Measurements from ENCODE around the gene GAS6. TPM values are rescaled to one million over a fixed set of nuclear protein-coding genes. Genes with fewer than 3 reads are reported as not detected.

GAS6 gene
- total RNA-seq, 1 donor from 2014 or later: 11.5 TPM

DNA sequence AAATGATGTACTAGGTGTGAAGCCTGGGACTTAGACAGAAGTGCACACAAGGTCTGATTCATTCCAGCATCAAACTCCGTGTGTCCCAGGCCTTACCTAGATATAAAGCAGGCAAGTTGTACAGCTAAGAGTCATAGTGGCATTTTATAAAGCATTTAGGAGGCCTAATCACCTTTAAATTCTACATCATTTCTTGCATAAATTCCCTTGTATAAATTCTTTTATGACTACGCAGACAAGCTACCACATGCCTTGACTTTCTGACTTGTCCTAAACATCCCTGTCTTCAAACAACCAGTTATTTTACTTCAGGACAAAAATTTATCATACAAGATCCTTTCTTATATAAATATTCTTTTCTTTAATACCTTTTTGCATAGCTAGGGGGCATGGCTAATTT lies 82.3 kb downstream of the GAS6 start:
- TF ChIP-seq, protein P1, sequence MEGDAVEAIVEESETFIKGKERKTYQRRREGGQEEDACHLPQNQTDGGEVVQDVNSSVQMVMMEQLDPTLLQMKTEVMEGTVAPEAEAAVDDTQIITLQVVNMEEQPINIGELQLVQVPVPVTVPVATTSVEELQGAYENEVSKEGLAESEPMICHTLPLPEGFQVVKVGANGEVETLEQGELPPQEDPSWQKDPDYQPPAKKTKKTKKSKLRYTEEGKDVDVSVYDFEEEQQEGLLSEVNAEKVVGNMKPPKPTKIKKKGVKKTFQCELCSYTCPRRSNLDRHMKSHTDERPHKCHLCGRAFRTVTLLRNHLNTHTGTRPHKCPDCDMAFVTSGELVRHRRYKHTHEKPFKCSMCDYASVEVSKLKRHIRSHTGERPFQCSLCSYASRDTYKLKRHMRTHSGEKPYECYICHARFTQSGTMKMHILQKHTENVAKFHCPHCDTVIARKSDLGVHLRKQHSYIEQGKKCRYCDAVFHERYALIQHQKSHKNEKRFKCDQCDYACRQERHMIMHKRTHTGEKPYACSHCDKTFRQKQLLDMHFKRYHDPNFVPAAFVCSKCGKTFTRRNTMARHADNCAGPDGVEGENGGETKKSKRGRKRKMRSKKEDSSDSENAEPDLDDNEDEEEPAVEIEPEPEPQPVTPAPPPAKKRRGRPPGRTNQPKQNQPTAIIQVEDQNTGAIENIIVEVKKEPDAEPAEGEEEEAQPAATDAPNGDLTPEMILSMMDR (IDR thresholded peaks at IDR 0.05; ENCODE audit: unreplicated experiment): no peak
- no peak for DNase-seq (ENCODE audit: low spot score, unreplicated experiment)
- Mint-ChIP-seq H3K9me3 (ENCODE audit: low read depth) (peaks cover 5% of the 10 kb centered on the region), H3K27ac (no peak overlapping the region), H3K27me3 (peaks cover 29% of the 10 kb centered on the region), H3K4me3 (ENCODE audit: low read depth) (no peak overlapping the region), H3K4me1 (ENCODE audit: low read depth) (no peaks in the 10 kb centered on the region), H3K36me3 (ENCODE audit: insufficient read depth) (no peaks in the 10 kb centered on the region)

DNA sequence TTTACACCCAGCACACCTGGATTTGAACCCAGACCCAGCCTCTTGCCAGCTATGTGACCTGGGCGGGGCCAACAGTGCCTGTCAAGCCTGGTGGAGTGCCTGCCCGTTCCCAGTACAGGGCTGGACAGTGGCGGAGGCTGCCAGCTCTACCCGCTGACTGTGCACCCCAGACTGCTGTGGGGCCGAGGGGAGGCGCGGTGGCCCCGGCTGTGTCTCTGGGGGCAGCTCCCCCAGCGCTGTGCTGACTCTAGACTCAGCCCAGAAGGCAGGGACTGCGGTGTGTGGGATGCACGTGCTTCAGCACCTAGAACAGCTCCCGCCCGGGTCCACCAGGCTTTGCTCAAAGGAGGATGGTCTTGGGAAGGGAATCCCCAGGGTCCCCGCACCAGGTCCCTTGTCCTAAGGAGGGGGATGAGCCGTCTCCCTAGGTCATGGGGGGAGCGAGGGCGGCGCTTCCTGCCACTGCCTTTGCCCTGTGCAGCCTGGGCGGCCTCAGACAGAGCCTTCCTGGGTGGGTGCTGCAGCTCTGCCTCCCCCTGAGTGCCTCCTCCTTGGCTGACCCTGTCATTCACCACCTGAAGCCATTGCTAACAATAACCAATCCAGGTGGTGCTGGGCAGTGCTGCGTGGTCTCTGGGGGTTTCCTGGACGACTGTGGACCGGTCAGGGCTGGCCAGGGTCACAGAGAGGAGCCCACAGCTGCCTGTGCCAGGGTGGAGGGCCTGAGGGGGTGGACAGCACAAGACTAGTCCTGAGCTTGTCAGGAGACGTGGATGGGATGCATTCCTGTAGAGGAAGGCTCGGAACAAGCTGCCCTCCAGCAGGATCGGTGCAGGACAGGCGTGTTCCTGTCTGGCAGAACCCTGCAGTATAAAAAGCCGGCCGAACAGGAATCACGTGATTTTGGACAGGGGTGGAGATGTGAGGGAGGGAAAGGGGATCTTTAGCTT lies 86.3 kb downstream of the GAS6 start:
- peak; percentile 59 for DNase-seq (ENCODE audit: low spot score, unreplicated experiment)
- H3K27ac Mint-ChIP-seq: no peak overlapping the region
- H3K27me3 Mint-ChIP-seq: peaks cover 18% of the 10 kb centered on the region
- no peak overlapping the region for H3K4me3 Mint-ChIP-seq (ENCODE audit: low read depth)
- TF ChIP-seq, protein P1 (IDR thresholded peaks at IDR 0.05; ENCODE audit: unreplicated experiment): no peak
- H3K4me1 Mint-ChIP-seq (ENCODE audit: low read depth): no peaks in the 10 kb centered on the region
- H3K9me3 Mint-ChIP-seq (ENCODE audit: low read depth): peaks cover 5% of the 10 kb centered on the region
- H3K36me3 Mint-ChIP-seq (ENCODE audit: insufficient read depth): no peaks in the 10 kb centered on the region

- Mint-ChIP-seq H3K9me3 (ENCODE audit: low read depth) (peaks cover 11% of the 10 kb centered on the region), H3K36me3 (ENCODE audit: insufficient read depth) (no peaks in the 10 kb centered on the region), H3K4me1 (ENCODE audit: low read depth) (no peaks in the 10 kb centered on the region), H3K4me3 (ENCODE audit: low read depth) (no peak overlapping the region), H3K27ac (no peak overlapping the region), H3K27me3 (peaks cover 18% of the 10 kb centered on the region)
- TF ChIP-seq, protein P1 (IDR thresholded peaks at IDR 0.05; ENCODE audit: unreplicated experiment): no peak
- DNase-seq (ENCODE audit: low spot score, unreplicated experiment): no peak
These were observed 87.4 kb downstream of the GAS6 start for GRCh38 chr13:113776231-113777125.

DNA sequence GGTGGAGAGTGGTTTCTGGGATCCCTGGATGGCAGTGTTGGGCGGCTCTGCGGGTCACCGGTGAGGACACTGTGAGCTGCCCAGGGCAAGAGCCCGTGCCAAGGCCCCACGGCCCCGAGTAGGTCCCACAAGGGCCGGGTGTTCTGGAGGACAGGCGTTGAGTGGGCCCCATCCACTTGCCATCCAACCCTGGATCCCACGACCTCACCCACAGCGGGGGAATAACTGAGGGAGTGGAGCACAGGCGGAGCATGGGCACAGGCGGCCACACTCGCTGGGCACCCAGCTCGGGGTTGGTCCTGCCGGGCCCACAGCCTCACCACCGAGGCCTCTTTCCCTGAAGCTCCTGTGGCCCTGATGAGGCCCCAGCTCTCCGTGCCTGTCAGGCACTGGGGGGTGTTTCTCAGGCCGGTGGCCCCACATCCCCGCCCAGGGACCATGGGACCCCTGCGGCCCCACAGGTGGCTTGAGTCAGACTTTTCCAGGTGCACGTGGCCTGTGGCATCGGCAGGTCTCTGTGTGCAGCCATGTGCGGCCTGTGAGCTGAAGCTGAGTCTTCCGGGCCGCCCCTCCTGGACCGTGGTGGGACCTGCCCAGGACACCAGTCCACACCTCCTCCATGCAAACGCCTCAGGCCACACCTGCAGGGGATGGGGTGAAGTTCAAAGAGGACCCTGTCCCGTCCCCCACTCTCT lies 88.3 kb downstream of the GAS6 start:
- peaks cover 18% of the 10 kb centered on the region for H3K27me3 Mint-ChIP-seq
- TF ChIP-seq, protein P1 (IDR thresholded peaks at IDR 0.05; ENCODE audit: unreplicated experiment): no peak

More for the DNA sequence above, 88.3 kb downstream of the GAS6 start:
- Mint-ChIP-seq H3K9me3 (ENCODE audit: low read depth) (peaks cover 11% of the 10 kb centered on the region), H3K4me3 (ENCODE audit: low read depth) (no peak overlapping the region), H3K27ac (no peak overlapping the region), H3K4me1 (ENCODE audit: low read depth) (no peaks in the 10 kb centered on the region), H3K36me3 (ENCODE audit: insufficient read depth) (no peaks in the 10 kb centered on the region)
- no peak for DNase-seq (ENCODE audit: low spot score, unreplicated experiment)
